ENCODE data around the gene SPARC.

SPARC gene

DNA sequence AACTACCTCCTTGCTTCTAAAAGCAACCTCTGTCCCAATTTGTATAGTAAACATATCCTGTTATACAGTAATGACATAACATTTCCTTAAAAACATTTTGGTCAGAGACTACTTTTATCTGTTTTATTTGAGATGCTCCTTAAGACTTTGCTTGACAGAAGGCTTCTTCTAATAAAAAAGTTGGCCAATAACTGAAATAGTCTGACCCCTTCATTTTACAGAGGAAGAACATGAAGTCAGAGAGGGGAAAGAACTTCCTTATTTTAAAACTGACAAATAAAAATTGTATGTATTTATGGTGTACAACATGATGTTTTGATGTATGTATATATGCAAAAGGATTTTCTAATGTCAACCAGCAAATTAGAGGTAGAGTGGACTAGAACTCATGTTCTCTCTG, 35.8 kb upstream of the SPARC start:
- H3K9ac ChIP-seq (ENCODE audit: low read depth, low read length, poor library complexity, severe bottlenecking): no peak overlapping the region
- H3K36me3 ChIP-seq (ENCODE audit: insufficient read depth, low read length): no peaks in the 10 kb centered on the region
- no peaks in the 10 kb centered on the region for H3K27me3 ChIP-seq (ENCODE audit: insufficient read depth, low read length, poor library complexity, severe bottlenecking)
- no peaks in the 10 kb centered on the region for H3K79me2 ChIP-seq (ENCODE audit: insufficient read depth, low read length)
- no peak overlapping the region for H3K4me3 ChIP-seq (ENCODE audit: low read length, poor library complexity, severe bottlenecking)
- H3K4me2 ChIP-seq (ENCODE audit: low read depth, low read length, poor library complexity, severe bottlenecking): no peak overlapping the region
- H4K20me1 ChIP-seq (ENCODE audit: insufficient read depth, low read length, poor library complexity, severe bottlenecking): no peaks in the 10 kb centered on the region
- H3K9me3 ChIP-seq (ENCODE audit: insufficient read depth, low read depth, low read length): no peaks in the 10 kb centered on the region
- H3K4me1 ChIP-seq (ENCODE audit: insufficient read depth, low read length, poor library complexity, severe bottlenecking): peaks cover 7% of the 10 kb centered on the region
- TF ChIP-seq CTCF (conservative IDR thresholded peaks at IDR 0.05; ENCODE audit: low read length) (no peak), EZH2phosphoT487 (IDR thresholded peaks at IDR 0.05; ENCODE audit: borderline replicate concordance) (no peak)
- H3F3A ChIP-seq (ENCODE audit: low read depth): no peaks in the 10 kb centered on the region
- no peak overlapping the region for H2AFZ ChIP-seq (ENCODE audit: low read length)
- H3K9me2 ChIP-seq (replicated peaks; ENCODE audit: low read depth, low read length): no peaks in the 10 kb centered on the region

- Histone ChIP-seq H3K79me2 (ENCODE audit: insufficient read depth, low read length) (no peaks in the 10 kb centered on the region), H4K20me1 (ENCODE audit: insufficient read depth, low read length, poor library complexity, severe bottlenecking) (no peaks in the 10 kb centered on the region), H3K9ac (ENCODE audit: low read depth, low read length, poor library complexity, severe bottlenecking) (no peak overlapping the region), H3K4me1 (ENCODE audit: insufficient read depth, low read length, poor library complexity, severe bottlenecking) (peaks cover 7% of the 10 kb centered on the region), H2AFZ (ENCODE audit: low read length) (0 out of 2 replicates have a peak overlapping the region, but pooled peaks have one; percentile 14), H3F3A (ENCODE audit: low read depth) (no peaks in the 10 kb centered on the region), H3K4me3 (ENCODE audit: low read length, poor library complexity, severe bottlenecking) (no peak overlapping the region), H3K27me3 (ENCODE audit: insufficient read depth, low read length, poor library complexity, severe bottlenecking) (no peaks in the 10 kb centered on the region), H3K9me3 (ENCODE audit: insufficient read depth, low read depth, low read length) (no peaks in the 10 kb centered on the region), H3K36me3 (ENCODE audit: insufficient read depth, low read length) (no peaks in the 10 kb centered on the region), H3K4me2 (ENCODE audit: low read depth, low read length, poor library complexity, severe bottlenecking) (no peak overlapping the region), H3K9me2 (replicated peaks; ENCODE audit: low read depth, low read length) (no peaks in the 10 kb centered on the region)
- TF ChIP-seq CTCF (conservative IDR thresholded peaks at IDR 0.05; ENCODE audit: low read length) (no peak), EZH2phosphoT487 (IDR thresholded peaks at IDR 0.05; ENCODE audit: borderline replicate concordance) (no peak)
Measured at GRCh38 chr5:151721812-151722391, 35.2 kb upstream of the SPARC start.

GRCh38 chr5:151721087-151721646, 34.5 kb upstream of the SPARC start:
- Histone ChIP-seq H2AFZ (ENCODE audit: low read length) (0 out of 2 replicates have a peak overlapping the region, but pooled peaks have one; percentile 14), H4K20me1 (ENCODE audit: insufficient read depth, low read length, poor library complexity, severe bottlenecking) (no peaks in the 10 kb centered on the region), H3K9me2 (replicated peaks; ENCODE audit: low read depth, low read length) (no peaks in the 10 kb centered on the region), H3K4me1 (ENCODE audit: insufficient read depth, low read length, poor library complexity, severe bottlenecking) (peaks cover 7% of the 10 kb centered on the region), H3K9ac (ENCODE audit: low read depth, low read length, poor library complexity, severe bottlenecking) (no peak overlapping the region), H3K4me3 (ENCODE audit: low read length, poor library complexity, severe bottlenecking) (no peak overlapping the region), H3K9me3 (ENCODE audit: insufficient read depth, low read depth, low read length) (no peaks in the 10 kb centered on the region), H3K4me2 (ENCODE audit: low read depth, low read length, poor library complexity, severe bottlenecking) (no peak overlapping the region), H3F3A (ENCODE audit: low read depth) (no peaks in the 10 kb centered on the region), H3K27me3 (ENCODE audit: insufficient read depth, low read length, poor library complexity, severe bottlenecking) (no peaks in the 10 kb centered on the region), H3K36me3 (ENCODE audit: insufficient read depth, low read length) (no peaks in the 10 kb centered on the region), H3K79me2 (ENCODE audit: insufficient read depth, low read length) (no peaks in the 10 kb centered on the region)
- TF ChIP-seq EZH2phosphoT487 (IDR thresholded peaks at IDR 0.05; ENCODE audit: borderline replicate concordance) (no peak), CTCF (conservative IDR thresholded peaks at IDR 0.05; ENCODE audit: low read length) (no peak)

All from Loucy (cell line).